KMS-11 (cell line): ENCODE measurements around the gene SDHAF4.

Experiments used
- H2AFZ ChIP-seq: fragments of 200-600 bp; sonication (generic); 2 replicates; pipeline ENCODE4 v1.6.1; 2016; ENCODE audit warnings: antibody characterized with exemption, mixed run types, low read depth
- H3K27ac ChIP-seq: fragments of 200-600 bp; sonication (generic); 2 replicates; pipeline ENCODE4 v1.6.1; 2016; ENCODE audit warnings: mild to moderate bottlenecking, mixed run types
- H3K27me3 ChIP-seq: fragments of 200-600 bp; sonication (generic); 2 replicates; pipeline ENCODE4 v1.6.1; 2017; ENCODE audit warnings: mild to moderate bottlenecking, low read depth, mixed run types, moderate library complexity; ENCODE audit not compliant: insufficient read depth
- H3K36me3 ChIP-seq: fragments of 200-600 bp; sonication (generic); 2 replicates; pipeline ENCODE4 v1.6.1; 2017; ENCODE audit warnings: mild to moderate bottlenecking, mixed run types; ENCODE audit not compliant: insufficient read depth
- H3K4me1 ChIP-seq: fragments of 200-600 bp; sonication (generic); 2 replicates; pipeline ENCODE4 v1.6.1; 2016; ENCODE audit warnings: mild to moderate bottlenecking, low read depth, mixed run types; ENCODE audit not compliant: poor library complexity, severe bottlenecking
- H3K4me2 ChIP-seq: fragments of 200-600 bp; sonication (generic); 2 replicates; pipeline ENCODE4 v1.7.0; 2016; ENCODE audit warnings: mild to moderate bottlenecking, mixed run types
- H3K4me3 ChIP-seq: fragments of 200-600 bp; sonication (generic); IDR thresholded peaks from 2 replicates; pipeline ENCODE4 v1.6.1; 2017; ENCODE audit warnings: low read depth, low read length, mixed read lengths; ENCODE audit not compliant: insufficient read depth
- H3K79me2 ChIP-seq: fragments of 200-600 bp; sonication (generic); 2 replicates; pipeline ENCODE4 v1.6.1; 2016; ENCODE audit warnings: low read depth, mixed run types; ENCODE audit not compliant: insufficient read depth
- H3K9ac ChIP-seq: fragments of 200-600 bp; sonication (generic); 2 replicates; pipeline ENCODE4 v1.6.1; 2016; ENCODE audit warnings: mild to moderate bottlenecking, mixed run types
- H4K20me1 ChIP-seq: fragments of 200-600 bp; sonication (generic); 2 replicates; pipeline ENCODE4 v1.6.1; 2016; ENCODE audit warnings: mild to moderate bottlenecking, mixed run types; ENCODE audit not compliant: insufficient read depth
- TF ChIP-seq, protein P1 (sequence below): fragments of 200-600 bp; sonication (generic); conservative IDR thresholded peaks from 2 replicates; pipeline ENCODE4 v1.6.1; 2017; ENCODE audit warnings: low read depth, mild to moderate bottlenecking, antibody characterized with exemption, low read length, moderate library complexity, mixed read lengths

The SDHAF4 gene

DNA sequence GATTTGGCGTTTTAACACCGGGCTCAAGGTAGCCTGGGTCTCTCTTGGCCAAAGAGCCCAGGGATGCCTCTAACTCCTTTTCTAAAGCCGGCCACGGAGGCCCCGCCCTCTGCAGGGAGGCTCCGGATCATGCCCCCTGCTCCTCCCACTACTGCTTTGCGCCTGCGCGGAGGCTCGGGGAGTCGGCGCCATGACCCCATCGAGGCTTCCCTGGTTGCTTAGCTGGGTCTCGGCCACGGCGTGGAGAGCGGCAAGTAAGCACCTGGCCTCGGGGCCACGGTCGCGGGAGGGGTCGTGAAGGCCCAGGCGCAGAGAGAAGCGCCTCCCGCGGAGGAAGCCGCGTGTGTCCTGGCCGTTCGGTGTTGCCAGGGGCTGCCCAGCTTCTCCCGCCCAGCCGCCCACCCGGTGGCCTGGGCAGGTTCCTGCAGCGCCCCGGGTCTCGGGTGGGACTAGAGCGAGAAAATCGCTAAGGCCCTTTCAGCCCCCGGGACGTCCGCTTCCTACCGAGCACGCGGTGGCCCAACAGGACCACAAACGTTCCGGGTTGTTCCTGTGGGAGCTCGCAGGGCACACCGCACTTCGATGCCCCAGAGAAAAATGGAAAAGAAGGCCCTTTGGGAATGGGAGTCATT lies at the start of gene SDHAF4:
Gene SDHAF4, plus strand, starts transcription at position 180 of the 632 bp plus-strand sequence. Its CDS starts 11 bp downstream, at position 191.
- H4K20me1 ChIP-seq, result no peaks in the 10 kb centered on the region
- peak within 1 kb of the TSS; percentile 73 for H3K4me2 ChIP-seq
- peak within 1 kb of the TSS; percentile 92 for H2AFZ ChIP-seq
- TF ChIP-seq, protein P1, sequence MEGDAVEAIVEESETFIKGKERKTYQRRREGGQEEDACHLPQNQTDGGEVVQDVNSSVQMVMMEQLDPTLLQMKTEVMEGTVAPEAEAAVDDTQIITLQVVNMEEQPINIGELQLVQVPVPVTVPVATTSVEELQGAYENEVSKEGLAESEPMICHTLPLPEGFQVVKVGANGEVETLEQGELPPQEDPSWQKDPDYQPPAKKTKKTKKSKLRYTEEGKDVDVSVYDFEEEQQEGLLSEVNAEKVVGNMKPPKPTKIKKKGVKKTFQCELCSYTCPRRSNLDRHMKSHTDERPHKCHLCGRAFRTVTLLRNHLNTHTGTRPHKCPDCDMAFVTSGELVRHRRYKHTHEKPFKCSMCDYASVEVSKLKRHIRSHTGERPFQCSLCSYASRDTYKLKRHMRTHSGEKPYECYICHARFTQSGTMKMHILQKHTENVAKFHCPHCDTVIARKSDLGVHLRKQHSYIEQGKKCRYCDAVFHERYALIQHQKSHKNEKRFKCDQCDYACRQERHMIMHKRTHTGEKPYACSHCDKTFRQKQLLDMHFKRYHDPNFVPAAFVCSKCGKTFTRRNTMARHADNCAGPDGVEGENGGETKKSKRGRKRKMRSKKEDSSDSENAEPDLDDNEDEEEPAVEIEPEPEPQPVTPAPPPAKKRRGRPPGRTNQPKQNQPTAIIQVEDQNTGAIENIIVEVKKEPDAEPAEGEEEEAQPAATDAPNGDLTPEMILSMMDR, result no peak
- peak within 1 kb of the TSS; percentile 76 for H3K9ac ChIP-seq
- peaks cover 4% of the 10 kb centered on the region for H3K4me1 ChIP-seq
- no peaks in the 10 kb centered on the region for H3K27me3 ChIP-seq
- H3K79me2 ChIP-seq, result no peaks in the 10 kb centered on the region
- H3K36me3 ChIP-seq, result no peaks in the 10 kb centered on the region
- no peak within 1 kb of the TSS for H3K4me3 ChIP-seq
- peak within 1 kb of the TSS; percentile 52 for H3K27ac ChIP-seq

DNA sequence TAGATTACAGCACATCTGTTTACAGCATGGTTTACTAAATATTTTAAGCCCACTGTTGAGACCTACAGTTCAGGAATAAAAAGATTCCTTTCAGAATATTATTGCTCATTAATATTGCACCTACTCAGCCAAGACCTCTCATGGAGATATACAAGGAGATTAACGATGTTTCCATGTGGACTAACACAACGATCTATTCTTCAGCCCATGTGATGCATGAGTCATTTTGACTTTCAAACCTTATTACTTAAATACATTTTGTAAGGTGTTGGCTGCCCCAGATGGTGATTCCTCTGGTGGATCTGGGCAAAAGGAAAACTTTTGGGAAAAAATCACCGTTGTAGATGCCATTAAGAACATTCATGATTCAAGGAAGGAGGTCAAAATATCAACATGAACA lies 48.0 kb upstream of the SDHAF4 start:
- no peaks in the 10 kb centered on the region for H3K27me3 ChIP-seq
- H3K27ac ChIP-seq, result no peak overlapping the region
- H3K4me1 ChIP-seq, result no peaks in the 10 kb centered on the region
- no peak overlapping the region for H3K9ac ChIP-seq
- no peak overlapping the region for H2AFZ ChIP-seq
- no peaks in the 10 kb centered on the region for H3K79me2 ChIP-seq
- no peaks in the 10 kb centered on the region for H3K36me3 ChIP-seq
- no peak overlapping the region for H3K4me2 ChIP-seq
- H4K20me1 ChIP-seq, result no peaks in the 10 kb centered on the region
- TF ChIP-seq, protein P1, result no peak
- H3K4me3 ChIP-seq, result no peak overlapping the region

DNA sequence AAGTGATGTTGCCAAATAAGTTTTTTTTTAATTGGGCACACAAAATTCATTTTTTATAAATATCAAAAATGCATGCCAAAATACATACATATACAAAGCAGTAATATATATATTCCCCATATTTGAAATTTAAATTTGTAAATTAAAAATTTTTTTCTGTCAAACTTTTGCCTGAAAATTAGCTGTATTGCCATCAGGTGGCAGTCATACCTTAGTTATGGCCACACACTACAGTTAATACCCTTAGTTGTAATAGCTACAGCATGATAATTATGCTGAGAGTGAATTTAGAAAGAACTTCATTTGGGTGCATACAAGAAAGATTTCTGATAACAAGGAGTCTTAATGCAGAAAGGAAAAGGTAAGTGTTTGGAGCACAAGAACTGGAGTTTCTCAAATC lies 46.2 kb upstream of the SDHAF4 start:
- TF ChIP-seq, protein P1, result peak; percentile 55; the same call in 1 of the 2 replicates
- H4K20me1 ChIP-seq, result no peaks in the 10 kb centered on the region
- no peak overlapping the region for H3K27ac ChIP-seq
- H3K4me3 ChIP-seq, result no peak overlapping the region
- no peaks in the 10 kb centered on the region for H3K36me3 ChIP-seq
- no peak overlapping the region for H3K4me2 ChIP-seq
- no peaks in the 10 kb centered on the region for H3K27me3 ChIP-seq
- no peaks in the 10 kb centered on the region for H3K79me2 ChIP-seq
- no peak overlapping the region for H2AFZ ChIP-seq
- H3K9ac ChIP-seq, result no peak overlapping the region
- H3K4me1 ChIP-seq, result no peaks in the 10 kb centered on the region

DNA sequence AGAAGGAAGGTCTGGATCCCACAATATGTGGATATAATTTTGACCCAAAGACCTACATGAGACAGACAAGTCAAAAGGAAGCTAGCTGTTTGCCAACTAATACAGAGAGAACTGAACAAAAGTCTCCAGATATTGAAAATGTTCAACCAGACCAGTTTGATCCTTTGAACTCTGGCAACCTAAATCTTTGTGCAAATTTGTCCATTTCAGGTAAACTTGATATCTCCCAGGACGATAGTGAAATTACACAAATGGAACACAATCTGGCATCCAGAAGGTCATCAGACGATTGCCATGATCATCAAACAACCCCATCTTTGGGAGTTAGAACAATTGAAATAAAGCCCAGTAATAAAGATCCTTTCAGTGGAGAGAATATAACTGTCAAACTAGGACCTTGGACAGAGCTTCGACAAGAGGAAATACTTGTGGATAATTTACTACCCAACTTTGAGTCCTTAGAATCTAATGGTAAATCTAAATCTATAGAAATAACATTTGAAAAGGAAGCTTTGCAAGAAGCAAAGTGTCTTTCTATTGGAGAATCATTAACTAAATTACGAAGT lies 41.9 kb upstream of the SDHAF4 start:
- H2AFZ ChIP-seq, result no peak overlapping the region
- no peak overlapping the region for H3K4me2 ChIP-seq
- H3K9ac ChIP-seq, result no peak overlapping the region
- no peaks in the 10 kb centered on the region for H3K27me3 ChIP-seq
- TF ChIP-seq, protein P1, result no peak
- H4K20me1 ChIP-seq, result no peaks in the 10 kb centered on the region
- H3K4me1 ChIP-seq, result no peaks in the 10 kb centered on the region
- no peaks in the 10 kb centered on the region for H3K36me3 ChIP-seq
- no peak overlapping the region for H3K27ac ChIP-seq
- no peaks in the 10 kb centered on the region for H3K79me2 ChIP-seq
- H3K4me3 ChIP-seq, result no peak overlapping the region
